Upper lobe of left lung (tissue), 4 donors: ENCODE data around the gene AP3M1.

ENCODE experiments used
- EP300 ChIP-seq, 4 donors: sonication (generic); formaldehyde crosslinking; IDR thresholded peaks; one replicate each; pipeline ENCODE4 v1.5.1; 2017; ENCODE audit warnings: antibody characterized with exemption in 4 of 4, control low read depth in 2 of 4
- POLR2A ChIP-seq, 4 donors: fragments of 450-650 bp; IDR thresholded peaks; one replicate each; pipeline ENCODE4 v1.5.1; 2016 to 2017; ENCODE audit warnings: antibody characterized with exemption in 4 of 4, mild to moderate bottlenecking in 2 of 4
- TF ChIP-seq, protein P1 (sequence below), 6 experiments: fragments of 450-650 bp in 4 of 6; fragments of 200-600 bp in 2 of 6; sonication (generic) in 2 of 6; IDR thresholded peaks; one replicate each; pipeline ENCODE4 v1.5.1; 2016 to 2019; ENCODE audit warnings: antibody characterized with exemption in 6 of 6

DNA sequence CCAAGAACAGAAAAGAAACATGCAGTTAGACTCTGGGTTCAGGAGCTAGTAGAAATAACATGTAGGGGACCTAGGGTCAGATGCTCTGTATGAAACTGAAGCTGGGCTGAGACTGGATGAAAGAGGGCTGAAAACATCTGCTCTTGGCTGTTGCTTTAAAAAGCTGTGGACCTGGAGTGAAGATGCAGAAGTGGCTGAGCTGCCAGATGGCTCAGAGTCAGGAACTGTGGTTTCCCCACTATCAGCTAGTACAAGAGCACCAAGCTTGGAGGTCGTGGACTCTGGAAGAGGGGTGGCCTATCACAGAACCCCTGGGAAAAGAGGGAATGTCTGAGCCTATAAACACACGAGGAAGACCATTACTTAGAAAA lies 6.3 kb upstream of the AP3M1 start:
- TF ChIP-seq, protein P1, sequence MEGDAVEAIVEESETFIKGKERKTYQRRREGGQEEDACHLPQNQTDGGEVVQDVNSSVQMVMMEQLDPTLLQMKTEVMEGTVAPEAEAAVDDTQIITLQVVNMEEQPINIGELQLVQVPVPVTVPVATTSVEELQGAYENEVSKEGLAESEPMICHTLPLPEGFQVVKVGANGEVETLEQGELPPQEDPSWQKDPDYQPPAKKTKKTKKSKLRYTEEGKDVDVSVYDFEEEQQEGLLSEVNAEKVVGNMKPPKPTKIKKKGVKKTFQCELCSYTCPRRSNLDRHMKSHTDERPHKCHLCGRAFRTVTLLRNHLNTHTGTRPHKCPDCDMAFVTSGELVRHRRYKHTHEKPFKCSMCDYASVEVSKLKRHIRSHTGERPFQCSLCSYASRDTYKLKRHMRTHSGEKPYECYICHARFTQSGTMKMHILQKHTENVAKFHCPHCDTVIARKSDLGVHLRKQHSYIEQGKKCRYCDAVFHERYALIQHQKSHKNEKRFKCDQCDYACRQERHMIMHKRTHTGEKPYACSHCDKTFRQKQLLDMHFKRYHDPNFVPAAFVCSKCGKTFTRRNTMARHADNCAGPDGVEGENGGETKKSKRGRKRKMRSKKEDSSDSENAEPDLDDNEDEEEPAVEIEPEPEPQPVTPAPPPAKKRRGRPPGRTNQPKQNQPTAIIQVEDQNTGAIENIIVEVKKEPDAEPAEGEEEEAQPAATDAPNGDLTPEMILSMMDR (IDR thresholded peaks at IDR 0.05), result no peak
- TF ChIP-seq POLR2A (IDR thresholded peaks at IDR 0.05), result no peak
- TF ChIP-seq EP300 (IDR thresholded peaks at IDR 0.05), result no peak
